ENCODE data around the gene IGIP. TPM values are rescaled to one million over a fixed set of nuclear protein-coding genes. Genes with fewer than 3 reads are reported as not detected.

IGIP gene
- total RNA-seq, 1 donor from 2014 or later: 7.7 TPM

DNA sequence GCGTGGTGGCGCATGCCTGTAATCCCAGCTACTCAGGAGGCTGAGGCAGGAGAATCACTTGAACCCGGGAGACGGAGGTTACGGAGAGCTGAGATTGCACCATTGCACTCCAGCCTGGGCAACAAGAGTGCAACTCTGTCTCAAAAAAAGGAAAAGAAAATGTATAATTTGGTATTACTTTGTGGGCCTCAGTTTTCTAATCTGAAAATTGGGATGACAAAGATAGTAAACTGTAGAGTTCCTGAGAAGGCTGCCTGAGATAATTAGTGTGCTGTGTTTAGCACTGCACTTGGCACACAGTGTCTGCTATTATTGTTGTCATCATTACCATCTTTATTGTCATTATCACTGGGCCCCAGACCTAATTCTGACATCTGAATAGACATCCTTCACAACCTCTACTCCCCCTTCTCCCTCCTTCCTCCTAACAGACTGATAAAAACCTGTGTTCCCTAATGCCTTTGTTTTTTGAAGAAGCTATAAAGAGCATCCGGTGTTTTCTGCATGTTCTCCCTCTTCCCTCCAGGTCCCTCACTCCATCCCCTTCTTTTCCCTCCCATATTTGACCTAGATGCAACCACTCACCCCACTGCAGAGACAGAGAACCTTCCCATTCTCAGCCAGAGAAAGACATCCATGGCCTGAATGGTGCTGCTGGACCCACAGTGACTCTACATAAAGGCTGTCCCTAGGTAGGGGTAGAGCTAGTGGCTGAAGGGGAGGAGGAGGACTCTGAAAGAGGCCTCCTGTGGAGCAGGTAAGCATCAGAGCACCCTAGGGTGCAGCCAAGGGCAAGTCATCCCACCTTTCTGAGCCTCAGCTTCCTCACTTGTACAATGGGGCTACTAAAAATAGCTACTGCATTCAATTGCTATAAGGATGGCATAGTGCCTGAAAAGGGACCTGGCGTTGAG, 33.5 kb downstream of the IGIP start:
- FAIRE-seq (no peak), DNase-seq (ENCODE audit: low spot score in 2 of 2) (no peak)

DNA sequence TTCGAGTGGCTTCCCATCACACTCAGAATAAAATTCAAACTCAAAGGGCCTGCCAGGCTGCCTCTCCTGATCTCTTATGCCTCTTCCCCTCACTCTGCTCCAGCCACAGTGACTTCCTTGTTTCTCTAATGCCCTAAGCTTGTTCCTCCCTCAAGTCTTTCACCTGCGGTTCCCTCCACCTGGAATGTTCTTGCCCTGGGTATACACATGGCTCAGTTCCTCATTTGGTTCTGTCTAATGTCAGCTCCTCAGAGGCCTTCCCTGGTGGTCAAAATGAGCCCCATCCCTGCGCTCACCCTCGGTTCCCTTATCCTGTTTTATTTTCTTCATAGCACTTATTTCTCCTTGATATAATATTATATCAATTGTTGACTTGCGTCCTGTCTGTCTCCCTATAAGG, 36.5 kb downstream of the IGIP start:
- FAIRE-seq (no peak), DNase-seq (ENCODE audit: low spot score in 2 of 2) (no peak)

DNA sequence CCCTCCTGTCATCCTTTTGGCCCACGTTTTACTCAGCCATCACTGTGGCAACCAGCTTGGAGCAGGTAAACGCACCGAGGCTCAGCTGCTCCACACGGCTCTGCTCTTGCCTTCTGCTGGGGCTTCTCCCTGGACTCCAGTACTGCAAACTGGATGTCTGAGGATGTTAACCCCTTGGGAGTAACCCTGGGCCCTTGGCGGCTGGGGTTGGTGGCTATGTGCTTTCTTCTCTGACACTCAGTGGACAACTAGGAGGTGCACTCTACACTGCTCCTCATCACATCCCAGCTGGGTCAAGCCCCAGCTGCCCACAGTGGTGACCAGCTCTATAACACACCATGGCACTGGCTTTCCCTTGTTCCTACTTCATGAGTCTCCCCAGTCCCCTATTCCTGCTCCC, 37.0 kb downstream of the IGIP start:
- FAIRE-seq (no peak), DNase-seq (ENCODE audit: low spot score in 2 of 2) (no peak)

DNA sequence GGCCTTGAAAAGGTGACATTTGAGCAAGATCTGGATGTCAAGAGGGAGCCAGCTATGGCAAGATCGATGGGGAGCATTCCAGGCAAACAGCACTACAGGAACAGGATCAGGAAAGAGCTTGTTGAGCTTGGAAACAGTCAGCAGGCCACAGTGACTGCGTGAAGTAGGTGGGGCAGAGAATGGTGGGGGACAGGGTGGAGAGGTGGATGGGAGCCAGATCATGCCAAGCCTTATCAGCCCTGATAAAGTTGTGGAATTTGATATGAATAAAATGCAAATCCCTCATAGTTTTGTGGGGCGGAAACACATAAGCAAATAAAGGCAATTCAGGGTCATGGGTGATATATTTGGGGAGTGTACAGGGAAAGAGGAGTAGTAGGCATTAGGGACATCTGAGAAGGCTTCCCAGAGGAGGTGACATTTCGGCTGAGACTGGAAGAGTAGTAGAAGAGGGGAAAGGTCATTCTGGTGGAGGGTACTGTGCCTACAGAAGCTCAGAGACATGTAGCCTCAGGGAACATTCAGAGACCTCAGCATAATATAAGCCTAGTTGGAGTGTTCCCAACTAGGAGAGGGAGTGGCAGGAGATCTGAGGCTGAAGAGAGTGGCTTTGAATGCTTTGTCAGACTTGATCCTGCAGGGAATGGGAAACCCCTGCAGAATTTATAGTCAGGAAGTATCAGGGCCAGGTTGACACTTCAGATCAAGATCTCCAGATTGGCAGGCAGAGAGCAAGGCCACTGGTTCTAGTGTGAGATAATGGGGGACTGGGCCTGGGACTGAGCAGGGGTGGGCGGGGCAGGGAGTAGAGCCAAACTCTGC, 39.6 kb downstream of the IGIP start:
- DNase-seq (ENCODE audit: low spot score in 2 of 2) (no peak), FAIRE-seq (no peak)

DNA sequence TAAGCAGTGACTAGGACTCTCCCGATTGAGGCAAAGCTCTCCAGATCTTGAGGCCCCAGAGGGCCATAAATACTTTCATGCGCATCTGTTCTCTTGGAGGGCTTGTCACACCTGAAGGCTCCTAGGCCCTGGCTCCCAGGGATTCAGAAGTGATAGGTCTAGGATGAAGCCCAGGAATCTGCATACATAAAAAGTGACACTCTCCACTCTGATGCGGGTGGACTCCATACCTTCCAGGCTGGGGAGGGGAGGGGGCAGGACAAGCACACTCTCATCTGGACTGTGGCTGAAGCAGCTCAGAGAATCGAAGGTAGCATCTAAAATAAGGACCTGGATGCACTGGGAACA, 40.2 kb downstream of the IGIP start:
- FAIRE-seq: no peak
- DNase-seq (ENCODE audit: low spot score in 2 of 2): no peak

DNA sequence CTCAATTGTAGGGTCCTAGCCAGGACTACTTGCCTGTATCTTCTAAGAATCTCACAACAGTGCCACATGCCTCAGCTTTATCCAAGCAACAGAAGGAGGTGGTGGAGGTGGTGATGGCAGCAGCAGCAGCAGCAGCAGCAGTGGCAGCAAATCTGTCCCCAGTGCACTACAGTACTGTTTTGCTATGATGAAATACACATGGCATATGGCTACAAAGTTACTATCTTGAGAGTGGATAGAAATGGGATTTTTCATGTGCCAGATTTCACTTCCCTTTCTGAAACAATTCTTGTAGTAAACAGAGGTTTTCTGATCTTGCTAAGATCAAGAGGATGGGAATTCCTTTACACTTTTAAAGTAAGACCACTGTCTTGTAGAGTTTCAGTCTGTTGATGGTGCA, 41.2 kb downstream of the IGIP start:
- DNase-seq (ENCODE audit: low spot score in 2 of 2): no peak
- FAIRE-seq: no peak

DNA sequence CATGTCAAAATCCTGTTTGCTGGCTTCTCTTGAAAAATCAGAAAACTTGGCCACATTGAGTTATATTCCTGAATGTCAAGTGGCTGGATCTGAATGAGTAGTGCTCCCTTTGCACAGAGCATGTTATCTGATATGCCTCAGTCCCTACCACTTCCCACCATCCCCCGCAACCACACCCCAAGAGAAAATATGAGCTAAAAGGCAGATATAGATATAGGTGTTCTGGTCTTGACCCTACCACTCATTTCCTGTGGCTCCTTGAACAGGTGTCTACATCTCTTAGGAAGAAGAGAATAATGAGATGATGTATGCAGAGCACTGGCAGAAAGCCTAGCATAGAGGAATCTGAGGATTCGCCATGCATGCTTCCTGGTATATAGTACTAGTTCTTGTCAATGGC, 42.6 kb downstream of the IGIP start:
- DNase-seq (ENCODE audit: low spot score in 2 of 2): no peak
- FAIRE-seq: no peak

DNA sequence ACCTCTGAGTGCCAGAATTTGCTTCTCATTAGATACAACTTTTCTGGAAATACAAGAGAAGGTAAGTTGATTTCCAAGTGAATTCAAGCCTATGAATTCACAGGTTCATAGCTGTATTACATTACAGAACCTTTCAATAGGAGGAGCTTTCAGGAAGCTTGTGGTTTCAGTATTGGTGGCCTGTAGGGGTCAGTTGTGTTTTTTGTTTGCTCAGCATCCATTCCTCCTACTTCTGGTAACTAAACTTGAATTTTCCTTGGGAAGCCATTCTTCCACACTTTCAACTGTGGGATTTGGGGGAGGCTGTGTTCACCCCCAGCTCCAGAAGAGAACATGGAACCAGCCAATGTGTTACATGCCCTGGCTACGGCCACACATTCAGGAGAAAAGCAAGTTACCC, 43.7 kb downstream of the IGIP start:
- no peak for DNase-seq (ENCODE audit: low spot score in 2 of 2)
- no peak for FAIRE-seq

DNA sequence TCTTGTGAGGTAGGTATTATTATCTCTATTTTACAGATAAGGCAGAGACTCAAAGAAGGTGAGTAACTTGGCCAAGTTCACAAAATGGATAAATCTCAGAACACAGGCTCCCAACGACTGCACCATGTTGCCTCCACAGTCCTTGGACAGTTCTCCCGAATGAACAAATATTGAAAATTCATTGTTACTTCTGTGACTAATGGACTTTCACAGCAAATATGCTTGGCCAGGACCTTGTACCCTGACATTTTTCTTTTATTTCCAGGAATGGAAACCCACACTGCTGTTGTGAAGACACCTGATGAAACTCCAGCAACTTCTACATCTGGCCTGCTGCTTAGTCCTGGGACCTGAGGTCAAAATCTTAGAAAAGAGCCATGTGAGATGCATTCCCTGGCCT, 46.7 kb downstream of the IGIP start:
- DNase-seq (ENCODE audit: low spot score in 2 of 2) (no peak), FAIRE-seq (no peak)

DNA sequence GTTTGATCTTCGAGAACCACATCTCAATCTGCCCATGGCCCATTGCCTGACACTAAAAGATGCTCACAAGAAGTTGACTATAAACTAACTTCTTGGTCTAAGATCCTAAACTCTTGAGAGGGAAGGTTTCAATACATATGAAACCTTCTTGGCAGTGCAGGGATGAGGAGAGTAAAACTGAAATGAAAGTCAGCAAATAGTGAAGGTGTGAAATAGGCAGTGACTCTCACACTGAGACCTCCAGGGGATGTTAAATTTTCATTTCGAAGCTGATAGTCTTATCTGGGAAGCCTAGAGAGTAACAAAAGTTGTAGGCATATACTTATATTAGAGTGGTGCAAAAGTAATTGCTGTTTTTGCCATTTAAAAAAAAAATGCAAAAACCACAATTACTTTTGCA, 48.3 kb downstream of the IGIP start:
- no peak for FAIRE-seq
- no peak for DNase-seq (ENCODE audit: low spot score in 2 of 2)

DNA sequence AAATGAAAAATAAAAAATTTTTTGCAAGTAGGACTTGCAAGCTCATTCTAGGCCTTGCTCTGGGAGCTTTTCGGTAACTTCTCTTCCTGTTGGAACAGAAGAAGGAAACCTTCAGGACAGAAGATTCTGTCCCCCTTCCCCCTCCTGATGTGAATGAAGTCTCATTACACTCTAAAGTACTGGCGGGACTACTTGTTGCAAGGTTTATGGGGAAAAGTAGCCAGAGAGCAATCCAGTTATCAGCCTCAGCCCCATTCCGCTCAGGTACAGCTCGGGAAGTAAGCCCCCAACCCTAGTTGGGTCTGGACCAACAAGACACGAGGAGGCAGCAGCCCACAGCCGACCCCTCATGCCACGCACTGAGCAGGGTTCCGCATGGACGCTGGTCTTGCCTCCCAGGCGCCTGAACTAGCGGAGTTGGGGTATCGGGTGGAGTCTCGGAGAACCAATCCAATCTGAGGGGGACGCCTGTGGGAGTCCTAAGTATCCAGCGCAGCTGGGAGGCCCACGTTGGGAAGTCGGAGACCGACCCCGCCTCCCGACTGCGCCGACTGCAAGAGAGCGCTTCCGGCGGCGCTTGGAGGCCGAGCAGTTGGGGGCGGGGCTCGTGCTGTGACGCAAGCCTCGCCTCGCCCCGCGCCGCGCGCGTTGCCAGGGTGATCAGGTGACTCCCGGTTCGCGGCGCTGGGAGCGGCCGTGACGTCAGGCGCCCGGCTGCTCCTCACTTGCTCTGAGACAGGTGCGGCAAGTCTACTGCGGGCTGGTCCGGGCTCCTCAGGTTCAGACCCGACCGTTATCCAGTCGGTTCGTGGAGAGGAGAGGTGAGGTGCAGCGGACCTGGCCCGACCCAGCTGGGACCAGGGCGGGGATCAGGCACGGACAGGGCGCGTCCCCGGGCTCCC, 49.0 kb downstream of the IGIP start, which contains the start of gene CYSTM1:
Gene CYSTM1 (plus strand): TSS at position 724 of the 902 bp plus-strand sequence. CDS start 19,278 bp downstream, outside the sequence.
- peak; percentile 91 to 96 for DNase-seq (ENCODE audit: low spot score in 2 of 2)
- FAIRE-seq: no peak

DNA sequence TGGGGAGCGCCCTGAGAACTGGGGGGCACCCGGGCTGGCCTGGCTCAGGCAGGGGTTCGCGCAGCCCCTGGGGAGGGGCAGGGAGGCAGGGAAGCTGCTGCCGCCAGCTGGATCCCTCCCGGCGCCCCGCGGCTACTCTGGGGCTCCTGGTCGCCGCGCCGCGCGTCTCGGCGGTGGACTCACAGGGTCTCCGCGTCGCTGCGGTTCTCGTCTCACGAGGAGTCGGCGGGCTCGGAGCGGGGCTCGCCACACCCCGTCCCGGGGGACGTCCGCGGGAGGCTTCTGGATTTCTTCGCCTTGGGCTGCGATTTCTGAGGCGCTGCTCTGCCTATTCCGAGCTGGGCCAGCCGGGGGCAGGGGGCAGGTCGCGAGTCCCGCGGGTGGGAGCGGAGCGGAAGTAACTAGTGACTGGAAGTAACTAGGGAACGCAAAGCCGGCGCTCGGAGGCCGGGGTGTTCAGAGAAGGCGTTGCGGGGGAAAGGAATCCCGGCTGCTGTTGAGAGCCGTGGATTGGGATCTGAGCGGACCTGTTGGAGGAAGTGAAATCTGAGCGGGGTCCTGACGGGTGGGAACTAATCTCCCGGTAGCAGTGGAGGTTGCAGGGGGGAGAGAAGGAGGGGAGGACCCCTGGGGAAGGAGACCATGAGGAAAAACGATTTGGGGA, 49.8 kb downstream of the IGIP start:
- DNase-seq (ENCODE audit: low spot score in 2 of 2): peak; percentile 52 to 70
- FAIRE-seq: no peak

DNA sequence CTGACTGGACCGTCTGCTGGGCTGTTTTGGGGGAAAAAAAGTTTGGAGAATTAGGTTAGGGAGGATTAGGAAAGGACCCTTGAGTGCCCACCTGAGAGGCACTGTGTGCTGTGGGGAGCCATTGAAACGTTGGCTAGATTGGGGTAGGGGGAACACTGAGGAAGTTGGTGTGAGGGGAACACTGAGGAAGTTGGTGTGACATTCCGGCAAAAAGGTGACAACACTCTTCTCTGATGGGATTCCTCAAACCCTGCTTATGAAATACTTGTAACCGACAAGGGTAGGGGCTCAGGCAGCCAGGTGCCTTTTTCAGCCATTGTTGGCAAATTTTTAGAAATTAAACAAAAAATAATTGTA, 50.3 kb downstream of the IGIP start:
- DNase-seq (ENCODE audit: low spot score in 2 of 2) (no peak), FAIRE-seq (no peak)

DNA sequence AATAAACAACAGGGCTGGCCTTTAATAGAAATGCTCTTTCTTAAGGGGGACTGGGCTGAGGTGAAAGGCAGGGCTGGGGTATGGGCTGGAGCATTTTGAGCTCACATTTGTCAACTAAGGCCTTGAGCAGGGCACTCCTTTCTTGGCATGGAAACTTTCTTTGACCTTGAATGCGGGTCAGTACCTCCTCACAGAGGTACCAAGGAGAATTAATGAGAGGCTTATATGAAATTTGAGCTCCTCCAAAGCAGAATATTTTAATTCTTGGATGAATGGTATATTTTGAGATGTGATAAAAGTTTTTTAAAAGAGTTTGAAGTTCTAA, 52.3 kb downstream of the IGIP start:
- DNase-seq (ENCODE audit: low spot score in 2 of 2) (no peak), FAIRE-seq (no peak)

DNA sequence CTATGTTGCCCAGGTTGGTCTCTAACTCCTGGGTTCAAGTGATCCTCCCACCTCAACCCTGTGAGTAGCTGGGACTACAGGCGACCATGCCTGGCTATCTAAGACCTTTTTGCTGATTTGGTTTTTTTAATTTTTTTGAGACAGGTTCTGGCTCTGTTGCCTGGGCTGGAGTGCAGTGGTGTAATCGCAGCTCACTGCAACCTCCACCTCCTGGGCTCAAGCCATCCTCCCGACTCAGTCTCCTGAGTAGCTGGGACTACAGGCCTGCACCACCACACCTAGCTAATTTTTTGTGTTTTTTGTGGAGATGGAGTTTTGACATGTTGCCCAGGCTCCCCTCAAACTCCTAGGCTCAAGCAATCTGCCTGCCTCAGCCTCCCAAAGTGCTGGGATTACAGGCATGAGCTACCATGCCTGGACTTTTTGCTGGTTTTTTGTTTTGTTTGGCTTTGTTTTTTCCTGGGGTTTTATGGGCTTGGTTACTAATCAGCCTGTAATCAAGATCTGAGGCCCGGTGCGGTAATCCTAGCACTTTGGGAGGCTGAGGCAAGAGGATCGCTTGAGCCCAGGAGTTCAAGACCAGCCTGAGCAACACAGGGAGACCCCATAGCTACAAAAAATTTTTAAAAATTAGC, 52.9 kb downstream of the IGIP start:
- FAIRE-seq (no peak), DNase-seq (ENCODE audit: low spot score in 2 of 2) (no peak)

Other genes starting within 250 kb of the IGIP start
- 5.3 TPM for gene NRG2, start 82.6 kb upstream of the IGIP start, total RNA-seq
- 9.4 TPM for gene PURA, start 11.8 kb upstream of the IGIP start, total RNA-seq
- 4.1 TPM for gene CYSTM1, start 49.3 kb downstream of the IGIP start, total RNA-seq
- gene PFDN1, start 177.2 kb downstream of the IGIP start, total RNA-seq: 44.8 TPM
- 12.6 TPM for gene HBEGF, start 220.7 kb downstream of the IGIP start, total RNA-seq
- gene SLC4A9, start 234.3 kb downstream of the IGIP start, total RNA-seq: under 0.01 TPM

All from frontal cortex (tissue), 4 donors.